ENCODE results near the gene PDE11A. TPM values are rescaled to one million over a fixed set of nuclear protein-coding genes. Genes with fewer than 3 reads are reported as not detected.

PDE11A gene
- total and polyA plus RNA-seq, 2 of the 13 experiments (the other 11 are each of a cell fraction or from before 2014, with no cell fraction given), result 1.2 to 1.7 TPM

DNA sequence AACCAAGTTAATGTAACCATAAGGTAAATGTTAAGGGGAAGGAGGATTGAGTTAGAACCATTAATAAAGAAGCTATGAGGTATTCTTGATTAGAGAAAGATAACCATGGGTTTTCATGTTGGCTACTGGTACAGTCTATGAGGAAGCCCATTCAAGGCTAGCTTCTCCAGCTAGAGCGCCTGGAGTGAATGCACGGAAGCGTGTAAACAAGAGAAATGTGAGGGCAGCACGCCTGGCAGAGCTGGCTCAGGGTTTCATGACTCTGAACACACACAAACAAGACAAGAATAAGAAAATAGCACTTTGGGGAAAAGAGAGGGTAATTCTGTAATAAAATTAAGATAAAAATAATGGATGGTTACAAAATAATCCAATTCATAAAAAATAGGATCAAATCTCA, 255.3 kb downstream of the PDE11A start:
- no peaks in the 10 kb centered on the region for H3K4me1 ChIP-seq (ENCODE audit: insufficient read depth, low read length)
- H3K4me2 ChIP-seq (ENCODE audit: low read depth, low read length), result no peak overlapping the region
- H3K79me2 ChIP-seq (ENCODE audit: insufficient read depth, low read length), result no peaks in the 10 kb centered on the region
- no peaks in the 10 kb centered on the region for H3K27me3 ChIP-seq (ENCODE audit: control insufficient read depth in 1 of 2, insufficient read depth in 2 of 2, low read length in 2 of 2)
- ChIA-PET POLR2A (no interaction called here), CTCF (ENCODE audit: low intra/inter-chr PET ratio, low total read pairs) (no interaction called here)
- H4K20me1 ChIP-seq (ENCODE audit: insufficient read depth, low read length), result no peaks in the 10 kb centered on the region
- no peak overlapping the region for H3K4me3 ChIP-seq (replicated peaks in 1 of 3; ENCODE audit: insufficient read depth in 1 of 3, low read depth in 2 of 3, low read length in 3 of 3)
- H3K9me3 ChIP-seq (ENCODE audit: low read length), result no peaks in the 10 kb centered on the region
- BruUV-seq (replicated peaks), result no TSS peak
- no peak overlapping the region for H2AFZ ChIP-seq (ENCODE audit: low read length)
- FAIRE-seq (no peak), DNase-seq (ENCODE audit: low spot score) (no peak), ATAC-seq (no peak)
- H3K36me3 ChIP-seq (replicated peaks in 1 of 2; ENCODE audit: control insufficient read depth in 1 of 2, insufficient read depth in 2 of 2, low read length in 2 of 2), result no peaks in the 10 kb centered on the region
- intact Hi-C loops (cut with micrococcal nuclease; ENCODE audit: unreplicated experiment), result no loop called here
- in situ Hi-C loops (cut with HindIII; ENCODE audit: extremely low pct_ligation_motif_present, low pct_unique_long_range_greater_than_20kb), result no loop called here
- 75% methylated on average over 4 of the region's 4 CpGs for WGBS (ENCODE audit: low lambda C conversion rate)
- no peak for TF ChIP-seq ZNF878 (CRISPR knock-in tag; IDR thresholded peaks at IDR 0.05)
- TF ChIP-seq ZNF350 (CRISPR knock-in tag; IDR thresholded peaks at IDR 0.05; ENCODE audit: borderline replicate concordance, low read depth), result no peak
- TF ChIP-seq KAT7 (CRISPR knock-in tag; IDR thresholded peaks at IDR 0.05; ENCODE audit: borderline replicate concordance), result no peak
- TF ChIP-seq PAXIP1 (CRISPR knock-in tag; conservative IDR thresholded peaks at IDR 0.05), result no peak
- TF ChIP-seq, protein P1, sequence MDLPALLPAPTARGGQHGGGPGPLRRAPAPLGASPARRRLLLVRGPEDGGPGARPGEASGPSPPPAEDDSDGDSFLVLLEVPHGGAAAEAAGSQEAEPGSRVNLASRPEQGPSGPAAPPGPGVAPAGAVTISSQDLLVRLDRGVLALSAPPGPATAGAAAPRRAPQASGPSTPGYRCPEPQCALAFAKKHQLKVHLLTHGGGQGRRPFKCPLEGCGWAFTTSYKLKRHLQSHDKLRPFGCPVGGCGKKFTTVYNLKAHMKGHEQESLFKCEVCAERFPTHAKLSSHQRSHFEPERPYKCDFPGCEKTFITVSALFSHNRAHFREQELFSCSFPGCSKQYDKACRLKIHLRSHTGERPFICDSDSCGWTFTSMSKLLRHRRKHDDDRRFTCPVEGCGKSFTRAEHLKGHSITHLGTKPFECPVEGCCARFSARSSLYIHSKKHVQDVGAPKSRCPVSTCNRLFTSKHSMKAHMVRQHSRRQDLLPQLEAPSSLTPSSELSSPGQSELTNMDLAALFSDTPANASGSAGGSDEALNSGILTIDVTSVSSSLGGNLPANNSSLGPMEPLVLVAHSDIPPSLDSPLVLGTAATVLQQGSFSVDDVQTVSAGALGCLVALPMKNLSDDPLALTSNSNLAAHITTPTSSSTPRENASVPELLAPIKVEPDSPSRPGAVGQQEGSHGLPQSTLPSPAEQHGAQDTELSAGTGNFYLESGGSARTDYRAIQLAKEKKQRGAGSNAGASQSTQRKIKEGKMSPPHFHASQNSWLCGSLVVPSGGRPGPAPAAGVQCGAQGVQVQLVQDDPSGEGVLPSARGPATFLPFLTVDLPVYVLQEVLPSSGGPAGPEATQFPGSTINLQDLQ (CRISPR knock-in tag; IDR thresholded peaks at IDR 0.05), result no peak
- no peak for TF ChIP-seq PRPF4 (IDR thresholded peaks at IDR 0.05; ENCODE audit: low read depth, low read length, poor library complexity, severe bottlenecking)
- no peak overlapping the region for H3K9ac ChIP-seq (ENCODE audit: insufficient read depth, low read depth, low read length)
- H3K27ac ChIP-seq (ENCODE audit: extremely low read length, insufficient read depth, low read length), result no peak overlapping the region
